ENCODE data around the gene ARID1B. TPM values are rescaled to one million over a fixed set of nuclear protein-coding genes. Genes with fewer than 3 reads are reported as not detected.

ARID1B gene
- total RNA-seq, 4 donors from 2014 or later: 157 to 315 (median 206) TPM

DNA sequence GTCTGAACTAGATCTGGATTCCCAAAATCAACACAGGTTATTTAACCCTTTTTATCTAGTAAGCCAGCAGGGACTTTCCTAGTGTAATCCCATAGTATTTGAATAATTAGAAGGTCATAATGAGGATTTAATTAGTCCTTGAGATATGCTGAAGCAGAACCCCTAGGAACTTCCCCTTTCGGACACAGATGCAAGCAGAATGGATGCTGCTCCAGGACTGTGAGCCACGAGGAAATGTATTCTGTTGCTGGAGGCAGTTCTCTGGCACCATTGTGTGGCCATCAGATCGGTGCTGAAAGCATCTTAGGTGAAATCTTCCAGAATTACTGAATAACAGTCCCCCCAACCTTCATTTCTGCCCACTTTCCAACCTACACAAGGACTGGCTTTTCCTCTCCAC, 339.2 kb downstream of the ARID1B start:
- 77 to 79% methylated on average over 3 of the region's 3 CpGs for WGBS, 2 donors
- H3K9me3 ChIP-seq: no peaks in the 10 kb centered on the region
- intact Hi-C loops (cut with DNase I): no loop called here
- H3K27ac ChIP-seq: no peak overlapping the region
- no peak for DNase-seq
- no peak overlapping the region for H3K4me3 ChIP-seq (replicated peaks in 1 of 3)
- no peaks in the 10 kb centered on the region for H3K4me1 ChIP-seq
- TF ChIP-seq, protein P1, sequence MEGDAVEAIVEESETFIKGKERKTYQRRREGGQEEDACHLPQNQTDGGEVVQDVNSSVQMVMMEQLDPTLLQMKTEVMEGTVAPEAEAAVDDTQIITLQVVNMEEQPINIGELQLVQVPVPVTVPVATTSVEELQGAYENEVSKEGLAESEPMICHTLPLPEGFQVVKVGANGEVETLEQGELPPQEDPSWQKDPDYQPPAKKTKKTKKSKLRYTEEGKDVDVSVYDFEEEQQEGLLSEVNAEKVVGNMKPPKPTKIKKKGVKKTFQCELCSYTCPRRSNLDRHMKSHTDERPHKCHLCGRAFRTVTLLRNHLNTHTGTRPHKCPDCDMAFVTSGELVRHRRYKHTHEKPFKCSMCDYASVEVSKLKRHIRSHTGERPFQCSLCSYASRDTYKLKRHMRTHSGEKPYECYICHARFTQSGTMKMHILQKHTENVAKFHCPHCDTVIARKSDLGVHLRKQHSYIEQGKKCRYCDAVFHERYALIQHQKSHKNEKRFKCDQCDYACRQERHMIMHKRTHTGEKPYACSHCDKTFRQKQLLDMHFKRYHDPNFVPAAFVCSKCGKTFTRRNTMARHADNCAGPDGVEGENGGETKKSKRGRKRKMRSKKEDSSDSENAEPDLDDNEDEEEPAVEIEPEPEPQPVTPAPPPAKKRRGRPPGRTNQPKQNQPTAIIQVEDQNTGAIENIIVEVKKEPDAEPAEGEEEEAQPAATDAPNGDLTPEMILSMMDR (IDR thresholded peaks at IDR 0.05): no peak
- no peak for TF ChIP-seq POLR2A (IDR thresholded peaks at IDR 0.05)
- H3K36me3 ChIP-seq: no peaks in the 10 kb centered on the region
- no peaks in the 10 kb centered on the region for H3K27me3 ChIP-seq

DNA sequence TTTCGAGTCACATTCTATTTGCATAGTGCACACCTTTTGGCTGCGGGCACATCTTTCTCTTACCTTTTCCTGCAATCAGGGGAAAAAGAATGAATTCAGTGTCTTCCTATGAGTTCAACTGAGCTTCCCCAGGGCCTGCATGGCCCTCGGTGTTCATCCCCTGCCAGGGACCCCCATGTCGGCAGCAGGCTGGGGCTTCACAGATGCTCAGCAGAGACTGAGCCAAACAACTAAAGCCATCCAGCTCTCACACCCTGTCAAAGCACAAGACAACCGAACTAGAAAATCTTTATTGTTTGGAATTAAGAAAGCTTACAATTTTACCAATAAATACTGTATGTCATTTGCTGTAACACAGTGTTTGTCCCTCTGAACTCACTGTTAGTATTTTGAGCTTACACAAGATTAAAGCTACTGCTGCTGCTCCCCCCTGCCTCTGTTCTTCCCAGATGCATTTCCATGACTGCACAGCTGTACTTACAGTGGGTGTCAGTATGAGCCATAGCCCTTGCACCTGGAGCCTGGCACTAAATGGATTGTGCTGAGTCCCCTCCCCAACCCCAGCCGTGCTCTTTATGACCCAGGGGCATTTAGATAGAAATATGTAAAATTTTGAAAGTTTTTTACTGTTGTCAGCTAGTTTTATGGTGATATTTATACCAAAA, 340.4 kb downstream of the ARID1B start:
- Histone ChIP-seq H3K27me3 (no peaks in the 10 kb centered on the region), H3K4me3 (replicated peaks in 1 of 3) (no peak overlapping the region), H3K27ac (no peak overlapping the region), H3K9me3 (no peaks in the 10 kb centered on the region), H3K36me3 (no peaks in the 10 kb centered on the region), H3K4me1 (peaks cover 0 to 9% of the 10 kb centered on the region in 2 donors)
- 88 to 91% methylated on average over 6 of the region's 6 CpGs for whole genome bisulfite sequencing, 2 donors
- intact Hi-C loops (cut with DNase I): no loop called here
- DNase-seq: no peak
- TF ChIP-seq, protein P1 (IDR thresholded peaks at IDR 0.05): no peak
- TF ChIP-seq POLR2A (IDR thresholded peaks at IDR 0.05): no peak

DNA sequence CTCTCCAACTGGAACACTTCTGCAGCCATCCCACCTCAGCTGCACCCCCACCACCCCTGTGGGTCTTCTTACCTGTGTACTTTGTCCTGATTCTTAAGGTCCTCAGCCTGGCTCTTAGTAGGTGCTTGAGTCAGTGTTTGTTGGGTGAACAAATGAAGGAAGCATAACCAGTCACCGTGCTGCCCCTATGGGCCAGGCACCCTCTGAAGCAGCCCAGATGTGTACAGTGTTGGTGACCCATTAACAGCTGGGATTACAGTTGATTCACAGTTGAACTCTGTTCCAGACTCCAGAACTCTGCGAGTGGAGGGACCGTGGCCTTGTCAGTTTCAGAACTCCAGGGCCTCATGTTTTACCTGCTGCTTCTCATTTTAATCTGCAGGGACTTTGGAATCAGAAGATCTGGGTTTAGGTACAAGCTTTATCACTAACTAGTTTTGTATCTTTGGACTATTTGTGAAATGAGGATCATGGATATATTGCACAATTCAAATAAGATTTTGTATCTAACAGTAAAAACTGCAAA, 342.4 kb downstream of the ARID1B start:
- 68 to 83% methylated on average over 3 of the region's 3 CpGs for WGBS, 2 donors
- Histone ChIP-seq H3K4me3 (replicated peaks in 1 of 3) (no peak overlapping the region), H3K36me3 (no peaks in the 10 kb centered on the region), H3K27ac (no peak overlapping the region), H3K4me1 (peaks cover 0 to 9% of the 10 kb centered on the region in 2 donors), H3K9me3 (no peaks in the 10 kb centered on the region), H3K27me3 (no peaks in the 10 kb centered on the region)
- DNase-seq: peak in 1 of 2 donors; percentile 22
- TF ChIP-seq, protein P1 (IDR thresholded peaks at IDR 0.05): no peak
- TF ChIP-seq POLR2A (IDR thresholded peaks at IDR 0.05): no peak
- intact Hi-C loops (cut with DNase I): no loop called here

DNA sequence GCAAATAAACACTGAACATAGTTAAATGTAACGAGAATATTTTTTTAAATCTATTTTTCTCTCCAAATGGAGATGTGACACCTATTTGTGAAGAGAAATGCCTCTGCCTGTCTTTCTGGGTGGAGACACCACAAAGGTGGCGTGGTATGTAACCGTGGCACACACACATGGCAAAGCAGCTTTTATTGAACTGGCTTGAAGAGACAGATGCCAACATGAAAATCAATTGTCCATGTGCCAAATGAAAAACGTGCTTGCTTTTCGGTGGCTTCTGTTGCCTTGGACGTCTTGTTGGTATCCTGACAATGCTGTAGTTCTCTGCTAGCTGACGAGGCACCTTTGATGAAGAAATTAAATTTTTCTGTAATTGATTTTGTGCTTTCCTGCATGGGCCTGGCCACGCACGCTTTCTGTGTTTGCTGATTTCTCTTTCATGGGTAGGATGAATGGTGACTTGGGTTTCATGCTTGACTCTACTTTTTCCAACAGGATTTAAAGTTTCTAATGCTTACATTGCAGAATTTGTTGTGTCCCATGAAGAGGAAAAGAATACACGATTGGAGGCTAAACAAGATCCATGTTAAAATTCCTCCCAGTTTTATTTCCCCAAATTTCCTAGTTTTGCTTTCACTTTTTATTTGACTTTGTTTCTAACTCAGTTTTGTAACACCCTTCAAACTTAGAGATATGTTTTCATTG, 343.5 kb downstream of the ARID1B start:
- 91 to 95% methylated on average over 10 of the region's 10 CpGs for WGBS, 2 donors
- TF ChIP-seq, protein P1 (IDR thresholded peaks at IDR 0.05): no peak
- no peak for TF ChIP-seq POLR2A (IDR thresholded peaks at IDR 0.05)
- DNase-seq: no peak
- Histone ChIP-seq H3K9me3 (no peaks in the 10 kb centered on the region), H3K27me3 (no peaks in the 10 kb centered on the region), H3K4me1 (peaks cover 0 to 9% of the 10 kb centered on the region in 2 donors), H3K27ac (no peak overlapping the region), H3K36me3 (no peaks in the 10 kb centered on the region), H3K4me3 (replicated peaks in 1 of 3) (no peak overlapping the region)
- intact Hi-C loops (cut with DNase I): no loop called here

DNA sequence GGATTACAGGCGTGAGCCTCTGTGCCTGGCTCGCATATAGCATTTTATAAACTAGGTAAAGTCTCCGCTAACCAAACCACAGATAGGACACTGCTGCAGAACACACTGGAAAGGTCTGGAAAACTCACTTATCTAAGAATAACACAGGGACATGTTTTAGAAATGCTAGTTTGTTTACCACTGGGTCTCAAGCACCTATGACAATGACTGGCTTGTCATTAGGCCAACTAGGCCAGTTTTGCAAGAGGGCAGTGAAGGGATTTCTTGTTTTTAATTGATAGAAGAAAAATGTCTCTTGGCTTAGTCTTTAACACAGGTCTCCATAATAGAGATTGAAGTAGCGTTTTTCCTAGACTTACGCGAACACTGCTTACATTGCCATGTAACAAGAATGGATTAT, 344.7 kb downstream of the ARID1B start:
- intact Hi-C loops (cut with DNase I): no loop called here
- H3K27ac ChIP-seq: peak overlapping the region in 1 of 3 donors; percentile 43
- no peak overlapping the region for H3K4me3 ChIP-seq (replicated peaks in 1 of 3)
- no peaks in the 10 kb centered on the region for H3K27me3 ChIP-seq
- TF ChIP-seq, protein P1 (IDR thresholded peaks at IDR 0.05): no peak
- TF ChIP-seq POLR2A (IDR thresholded peaks at IDR 0.05): no peak
- no peaks in the 10 kb centered on the region for H3K9me3 ChIP-seq
- DNase-seq: peak; percentile 19 to 40
- no peaks in the 10 kb centered on the region for H3K36me3 ChIP-seq
- H3K4me1 ChIP-seq: peaks cover 0 to 9% of the 10 kb centered on the region in 2 donors
- WGBS, 2 donors: 94 to 98% methylated on average over 6 of the region's 6 CpGs
